ENCODE results near the gene SLC36A3.
"Not testable (repeated sequence)": the region's sequence is repeated elsewhere in the genome, so short reads cannot be mapped to it uniquely, and the experiment has no call there.

The SLC36A3 gene

GRCh38 chr5:151238303-151238741 lies 65.2 kb downstream of the SLC36A3 start:
- Histone ChIP-seq H2AFZ (ENCODE audit: low read depth) (no peak overlapping the region), H3K9ac (no peak overlapping the region), H3K36me3 (ENCODE audit: insufficient read depth) (no peaks in the 10 kb centered on the region), H4K20me1 (ENCODE audit: insufficient read depth) (no peaks in the 10 kb centered on the region), H3K4me3 (IDR thresholded peaks at IDR 0.05; ENCODE audit: insufficient read depth, low read depth, low read length) (no peak overlapping the region), H3K27me3 (ENCODE audit: insufficient read depth, low read depth) (no peaks in the 10 kb centered on the region), H3K4me2 (no peak overlapping the region), H3K27ac (no peak overlapping the region), H3K4me1 (ENCODE audit: low read depth, poor library complexity, severe bottlenecking) (no peaks in the 10 kb centered on the region), H3K79me2 (ENCODE audit: insufficient read depth, low read depth) (no peaks in the 10 kb centered on the region)
- TF ChIP-seq CTCF (conservative IDR thresholded peaks at IDR 0.05; ENCODE audit: low read depth, low read length): no peak

- no peak overlapping the region for H3K27ac ChIP-seq
- no peak overlapping the region for H3K4me2 ChIP-seq
- H2AFZ ChIP-seq (ENCODE audit: low read depth): no peak overlapping the region
Observed at GRCh38 chr5:151237685-151238084, 65.9 kb downstream of the SLC36A3 start.

GRCh38 chr5:151236888-151237287 lies 66.7 kb downstream of the SLC36A3 start:
- Histone ChIP-seq H3K9ac (no peak overlapping the region), H3K36me3 (ENCODE audit: insufficient read depth) (no peaks in the 10 kb centered on the region), H2AFZ (ENCODE audit: low read depth) (no peak overlapping the region), H4K20me1 (ENCODE audit: insufficient read depth) (no peaks in the 10 kb centered on the region), H3K4me3 (IDR thresholded peaks at IDR 0.05; ENCODE audit: insufficient read depth, low read depth, low read length) (no peak overlapping the region), H3K4me1 (ENCODE audit: low read depth, poor library complexity, severe bottlenecking) (no peaks in the 10 kb centered on the region), H3K27me3 (ENCODE audit: insufficient read depth, low read depth) (no peaks in the 10 kb centered on the region), H3K79me2 (ENCODE audit: insufficient read depth, low read depth) (no peaks in the 10 kb centered on the region), H3K4me2 (no peak overlapping the region), H3K27ac (no peak overlapping the region)
- TF ChIP-seq CTCF (conservative IDR thresholded peaks at IDR 0.05; ENCODE audit: low read depth, low read length): no peak

More at GRCh38 chr5:151237685-151238084, 65.9 kb downstream of the SLC36A3 start:
- Histone ChIP-seq H3K9ac (no peak overlapping the region), H3K4me3 (IDR thresholded peaks at IDR 0.05; ENCODE audit: insufficient read depth, low read depth, low read length) (no peak overlapping the region), H4K20me1 (ENCODE audit: insufficient read depth) (no peaks in the 10 kb centered on the region), H3K79me2 (ENCODE audit: insufficient read depth, low read depth) (no peaks in the 10 kb centered on the region), H3K27me3 (ENCODE audit: insufficient read depth, low read depth) (no peaks in the 10 kb centered on the region), H3K4me1 (ENCODE audit: low read depth, poor library complexity, severe bottlenecking) (no peaks in the 10 kb centered on the region), H3K36me3 (ENCODE audit: insufficient read depth) (no peaks in the 10 kb centered on the region)
- no peak for TF ChIP-seq CTCF (conservative IDR thresholded peaks at IDR 0.05; ENCODE audit: low read depth, low read length)

- not testable (repeated sequence) for H4K20me1 ChIP-seq (ENCODE audit: insufficient read depth); H3K79me2 ChIP-seq (ENCODE audit: insufficient read depth, low read depth); H2AFZ ChIP-seq (ENCODE audit: low read depth); H3K27ac ChIP-seq; H3K4me1 ChIP-seq (ENCODE audit: low read depth, poor library complexity, severe bottlenecking); H3K9ac ChIP-seq; H3K4me2 ChIP-seq; H3K4me3 ChIP-seq (IDR thresholded peaks at IDR 0.05; ENCODE audit: insufficient read depth, low read depth, low read length); H3K36me3 ChIP-seq (ENCODE audit: insufficient read depth); H3K27me3 ChIP-seq (ENCODE audit: insufficient read depth, low read depth)
Observed at GRCh38 chr5:151235239-151235571, 68.4 kb downstream of the SLC36A3 start.

- H2AFZ ChIP-seq (ENCODE audit: low read depth): no peak overlapping the region
Observed at GRCh38 chr5:151234476-151235238, 68.9 kb downstream of the SLC36A3 start.

More at GRCh38 chr5:151234476-151235238, 68.9 kb downstream of the SLC36A3 start:
- Histone ChIP-seq H3K4me1 (ENCODE audit: low read depth, poor library complexity, severe bottlenecking) (no peaks in the 10 kb centered on the region), H3K27me3 (ENCODE audit: insufficient read depth, low read depth) (no peaks in the 10 kb centered on the region), H4K20me1 (ENCODE audit: insufficient read depth) (no peaks in the 10 kb centered on the region), H3K79me2 (ENCODE audit: insufficient read depth, low read depth) (no peaks in the 10 kb centered on the region), H3K9ac (no peak overlapping the region), H3K36me3 (ENCODE audit: insufficient read depth) (no peaks in the 10 kb centered on the region), H3K4me3 (IDR thresholded peaks at IDR 0.05; ENCODE audit: insufficient read depth, low read depth, low read length) (no peak overlapping the region), H3K27ac (no peak overlapping the region), H3K4me2 (no peak overlapping the region)
- TF ChIP-seq CTCF (conservative IDR thresholded peaks at IDR 0.05; ENCODE audit: low read depth, low read length): no peak

Measured in KMS-11 (cell line).